Peyer's patch (tissue), 4 donors: Measurements from ENCODE around the gene LRRC46.

Source experiments
- POLR2A ChIP-seq, 2 donors: fragments of 450-650 bp; IDR thresholded peaks; one replicate each; pipeline ENCODE4 v1.5.1; 2017; ENCODE audit warnings: antibody characterized with exemption in 2 of 2, mild to moderate bottlenecking in 2 of 2, moderate library complexity in 2 of 2
- TF ChIP-seq, protein P1 (sequence below), 6 experiments: fragments of 450-650 bp in 4 of 6; fragments of 200-600 bp in 2 of 6; sonication (generic) in 1 of 6; IDR thresholded peaks; one replicate each; pipeline ENCODE4 v1.5.1; 2017 to 2019; ENCODE audit warnings: antibody characterized with exemption in 6 of 6, mild to moderate bottlenecking in 3 of 6, moderate library complexity in 1 of 6

GRCh38 chr17:47820033-47820789 lies 11.3 kb upstream of the LRRC46 start:
- TF ChIP-seq, protein P1, sequence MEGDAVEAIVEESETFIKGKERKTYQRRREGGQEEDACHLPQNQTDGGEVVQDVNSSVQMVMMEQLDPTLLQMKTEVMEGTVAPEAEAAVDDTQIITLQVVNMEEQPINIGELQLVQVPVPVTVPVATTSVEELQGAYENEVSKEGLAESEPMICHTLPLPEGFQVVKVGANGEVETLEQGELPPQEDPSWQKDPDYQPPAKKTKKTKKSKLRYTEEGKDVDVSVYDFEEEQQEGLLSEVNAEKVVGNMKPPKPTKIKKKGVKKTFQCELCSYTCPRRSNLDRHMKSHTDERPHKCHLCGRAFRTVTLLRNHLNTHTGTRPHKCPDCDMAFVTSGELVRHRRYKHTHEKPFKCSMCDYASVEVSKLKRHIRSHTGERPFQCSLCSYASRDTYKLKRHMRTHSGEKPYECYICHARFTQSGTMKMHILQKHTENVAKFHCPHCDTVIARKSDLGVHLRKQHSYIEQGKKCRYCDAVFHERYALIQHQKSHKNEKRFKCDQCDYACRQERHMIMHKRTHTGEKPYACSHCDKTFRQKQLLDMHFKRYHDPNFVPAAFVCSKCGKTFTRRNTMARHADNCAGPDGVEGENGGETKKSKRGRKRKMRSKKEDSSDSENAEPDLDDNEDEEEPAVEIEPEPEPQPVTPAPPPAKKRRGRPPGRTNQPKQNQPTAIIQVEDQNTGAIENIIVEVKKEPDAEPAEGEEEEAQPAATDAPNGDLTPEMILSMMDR (IDR thresholded peaks at IDR 0.05): no peak
- peak; percentile 72 to 77 for TF ChIP-seq POLR2A (IDR thresholded peaks at IDR 0.05)
